ENCODE measurements around the gene RASGRF1. TPM values are rescaled to one million over a fixed set of nuclear protein-coding genes. Genes with fewer than 3 reads are reported as not detected.
"Not testable (repeated sequence)": the region's sequence is repeated elsewhere in the genome, so short reads cannot be mapped to it uniquely, and the experiment has no call there.

RASGRF1 gene
- total RNA-seq, 2 experiments from 2014 or later = not detected

GRCh38 chr15:78929536-78930264, 160.9 kb downstream of the RASGRF1 start:
- Mint-ChIP-seq H3K27ac (no peak overlapping the region), H3K4me3 (no peak overlapping the region), H3K4me1 (no peaks in the 10 kb centered on the region), H3K36me3 (no peaks in the 10 kb centered on the region), H3K27me3 (no peaks in the 10 kb centered on the region), H3K9me3 (no peaks in the 10 kb centered on the region)
- DNase-seq = no peak

- H3K4me1 Mint-ChIP-seq = no peaks in the 10 kb centered on the region
- H3K27ac Mint-ChIP-seq = no peak overlapping the region
- no peak overlapping the region for H3K4me3 Mint-ChIP-seq
- DNase-seq = no peak
- no peaks in the 10 kb centered on the region for H3K27me3 Mint-ChIP-seq
- no peaks in the 10 kb centered on the region for H3K9me3 Mint-ChIP-seq
- H3K36me3 Mint-ChIP-seq = no peaks in the 10 kb centered on the region
Observed at GRCh38 chr15:78928616-78929093, 161.9 kb downstream of the RASGRF1 start.

GRCh38 chr15:78928176-78928575, 162.4 kb downstream of the RASGRF1 start:
- not testable (repeated sequence) for H3K4me3 Mint-ChIP-seq, H3K27ac Mint-ChIP-seq, H3K4me1 Mint-ChIP-seq, H3K36me3 Mint-ChIP-seq, H3K9me3 Mint-ChIP-seq, DNase-seq, H3K27me3 Mint-ChIP-seq

- H3K4me1 Mint-ChIP-seq = no peaks in the 10 kb centered on the region
- no peaks in the 10 kb centered on the region for H3K27me3 Mint-ChIP-seq
- H3K36me3 Mint-ChIP-seq = no peaks in the 10 kb centered on the region
- DNase-seq = no peak
- no peaks in the 10 kb centered on the region for H3K9me3 Mint-ChIP-seq
- H3K27ac Mint-ChIP-seq = no peak overlapping the region
- H3K4me3 Mint-ChIP-seq = no peak overlapping the region
Observed at GRCh38 chr15:78927077-78927790, 163.3 kb downstream of the RASGRF1 start.

GRCh38 chr15:78925956-78926743, 164.4 kb downstream of the RASGRF1 start:
- no peak for DNase-seq
- no peak overlapping the region for H3K4me3 Mint-ChIP-seq
- no peaks in the 10 kb centered on the region for H3K4me1 Mint-ChIP-seq
- no peak overlapping the region for H3K27ac Mint-ChIP-seq
- H3K9me3 Mint-ChIP-seq = no peaks in the 10 kb centered on the region
- peaks cover 3% of the 10 kb centered on the region for H3K36me3 Mint-ChIP-seq
- no peaks in the 10 kb centered on the region for H3K27me3 Mint-ChIP-seq

GRCh38 chr15:78925076-78925624, 165.4 kb downstream of the RASGRF1 start:
- Mint-ChIP-seq H3K27me3 (no peaks in the 10 kb centered on the region), H3K4me3 (no peak overlapping the region), H3K4me1 (no peaks in the 10 kb centered on the region), H3K27ac (no peak overlapping the region), H3K9me3 (no peaks in the 10 kb centered on the region), H3K36me3 (peaks cover 3% of the 10 kb centered on the region)
- no peak for DNase-seq

GRCh38 chr15:78923480-78924360, 166.9 kb downstream of the RASGRF1 start:
- Mint-ChIP-seq H3K4me1 (no peaks in the 10 kb centered on the region), H3K9me3 (no peaks in the 10 kb centered on the region), H3K27me3 (no peaks in the 10 kb centered on the region), H3K4me3 (no peak overlapping the region), H3K27ac (peak overlapping the region; percentile 16), H3K36me3 (peaks cover 3% of the 10 kb centered on the region)
- no peak for DNase-seq

GRCh38 chr15:78923015-78923414, 167.6 kb downstream of the RASGRF1 start:
- H3K4me3 Mint-ChIP-seq = no peak overlapping the region
- DNase-seq = no peak
- H3K4me1 Mint-ChIP-seq = no peaks in the 10 kb centered on the region
- H3K36me3 Mint-ChIP-seq = peaks cover 3% of the 10 kb centered on the region
- H3K27me3 Mint-ChIP-seq = no peaks in the 10 kb centered on the region
- H3K27ac Mint-ChIP-seq = no peak overlapping the region
- no peaks in the 10 kb centered on the region for H3K9me3 Mint-ChIP-seq

- peaks cover 1% of the 10 kb centered on the region for H3K4me1 Mint-ChIP-seq
- H3K4me3 Mint-ChIP-seq = no peak overlapping the region
- no peaks in the 10 kb centered on the region for H3K27me3 Mint-ChIP-seq
- H3K36me3 Mint-ChIP-seq = peaks cover 5% of the 10 kb centered on the region
- no peak for DNase-seq
- no peaks in the 10 kb centered on the region for H3K9me3 Mint-ChIP-seq
- no peak overlapping the region for H3K27ac Mint-ChIP-seq
Observed at GRCh38 chr15:78922527-78922926, 168.1 kb downstream of the RASGRF1 start.

- Mint-ChIP-seq H3K27me3 (no peaks in the 10 kb centered on the region), H3K27ac (no peak overlapping the region), H3K4me3 (no peak overlapping the region), H3K36me3 (peaks cover 5% of the 10 kb centered on the region), H3K9me3 (no peaks in the 10 kb centered on the region), H3K4me1 (peaks cover 1% of the 10 kb centered on the region)
- DNase-seq = no peak
Observed at GRCh38 chr15:78921940-78922339, 168.6 kb downstream of the RASGRF1 start.

GRCh38 chr15:78921517-78921916, 169.1 kb downstream of the RASGRF1 start:
- H3K36me3 Mint-ChIP-seq = peaks cover 6% of the 10 kb centered on the region
- H3K27ac Mint-ChIP-seq = no peak overlapping the region
- H3K9me3 Mint-ChIP-seq = no peaks in the 10 kb centered on the region
- no peaks in the 10 kb centered on the region for H3K27me3 Mint-ChIP-seq
- no peak overlapping the region for H3K4me3 Mint-ChIP-seq
- peaks cover 1% of the 10 kb centered on the region for H3K4me1 Mint-ChIP-seq
- DNase-seq = no peak

GRCh38 chr15:78917888-78918287, 172.7 kb downstream of the RASGRF1 start:
- Mint-ChIP-seq H3K4me1 (peaks cover 1% of the 10 kb centered on the region), H3K4me3 (no peak overlapping the region), H3K36me3 (peaks cover 11% of the 10 kb centered on the region), H3K27me3 (no peaks in the 10 kb centered on the region), H3K27ac (no peak overlapping the region), H3K9me3 (no peaks in the 10 kb centered on the region)
- DNase-seq = no peak

- no peaks in the 10 kb centered on the region for H3K27me3 Mint-ChIP-seq
- H3K4me1 Mint-ChIP-seq = peaks cover 1% of the 10 kb centered on the region
- H3K9me3 Mint-ChIP-seq = no peaks in the 10 kb centered on the region
- H3K36me3 Mint-ChIP-seq = peaks cover 8% of the 10 kb centered on the region
- no peak overlapping the region for H3K27ac Mint-ChIP-seq
- DNase-seq = no peak
- no peak overlapping the region for H3K4me3 Mint-ChIP-seq
Observed at GRCh38 chr15:78916088-78916487, 174.5 kb downstream of the RASGRF1 start.

- H3K9me3 Mint-ChIP-seq = no peaks in the 10 kb centered on the region
- H3K4me1 Mint-ChIP-seq = peaks cover 1% of the 10 kb centered on the region
- H3K4me3 Mint-ChIP-seq = no peak overlapping the region
- no peak for DNase-seq
- no peak overlapping the region for H3K27ac Mint-ChIP-seq
- no peaks in the 10 kb centered on the region for H3K27me3 Mint-ChIP-seq
- H3K36me3 Mint-ChIP-seq = peaks cover 8% of the 10 kb centered on the region
Observed at GRCh38 chr15:78915341-78916087, 175.1 kb downstream of the RASGRF1 start.
